HG03045 (cell line): ENCODE results near the gene ANGPT4.
"Not testable (repeated sequence)": the region's sequence is repeated elsewhere in the genome, so short reads cannot be mapped to it uniquely, and the experiment has no call there.

Source experiments
- ATAC-seq: cut with Tn5 transposase; IDR thresholded peaks from one replicate; pipeline ENCODE4 v1.9.1; 2021; ENCODE audit warnings: mild to moderate bottlenecking, moderate library complexity; ENCODE audit not compliant: unreplicated experiment

The ANGPT4 gene

GRCh38 chr20:828987-829386 is 87.1 kb downstream of the ANGPT4 start:
- ATAC-seq: no peak

GRCh38 chr20:827981-828380 is 88.2 kb downstream of the ANGPT4 start:
- not testable (repeated sequence) for ATAC-seq

GRCh38 chr20:826695-827323 is 89.3 kb downstream of the ANGPT4 start:
- ATAC-seq: no peak

GRCh38 chr20:825710-826421 is 90.3 kb downstream of the ANGPT4 start:
- ATAC-seq: no peak

GRCh38 chr20:824916-825315 is 91.2 kb downstream of the ANGPT4 start:
- no peak for ATAC-seq

- ATAC-seq: no peak
Observed at GRCh38 chr20:824490-824889, 91.6 kb downstream of the ANGPT4 start.

- ATAC-seq: no peak
Observed at GRCh38 chr20:823574-823902, 92.6 kb downstream of the ANGPT4 start.

GRCh38 chr20:822651-823573 is 93.2 kb downstream of the ANGPT4 start:
- ATAC-seq: no peak

GRCh38 chr20:821731-822065 is 94.4 kb downstream of the ANGPT4 start:
- no peak for ATAC-seq

- no peak for ATAC-seq
Observed at GRCh38 chr20:821046-821730, 94.9 kb downstream of the ANGPT4 start.

GRCh38 chr20:820323-820953 is 95.7 kb downstream of the ANGPT4 start:
- ATAC-seq: no peak
